Measurements from ENCODE around the gene KCNJ8.

DNA sequence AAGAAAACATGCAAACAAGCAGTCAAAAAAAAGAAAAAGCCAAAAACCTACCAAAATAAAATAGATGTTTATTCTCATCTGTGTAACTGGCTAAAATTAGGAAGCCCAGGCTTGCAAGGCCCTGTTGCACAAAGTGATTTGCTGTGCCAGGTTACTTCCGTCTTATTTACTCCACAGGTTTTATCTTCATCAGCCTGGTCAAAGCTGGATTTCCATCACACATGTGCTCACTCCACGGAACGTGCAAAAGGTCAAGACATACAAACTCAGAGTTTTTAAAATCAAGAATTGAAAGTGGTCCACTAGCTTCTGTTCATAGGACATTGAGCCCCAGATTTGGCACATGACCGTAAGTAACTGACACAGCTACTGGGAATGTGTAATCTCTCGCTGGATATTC, 14.8 kb downstream of the KCNJ8 start:
- TF ChIP-seq ZNF274 (IDR thresholded peaks at IDR 0.05; ENCODE audit: low read depth, low read length) (no peak), YY1 (IDR thresholded peaks at IDR 0.05; ENCODE audit: insufficient read depth, insufficient read length) (no peak)

Data from NT2/D1 (cell line).